GM19035 (cell line): ENCODE measurements around the gene C2orf78.
A peak's percentile ranks its signal among the peaks of the same experiment; 100 is the strongest.
"Not testable (repeated sequence)": the region's sequence is repeated elsewhere in the genome, so short reads cannot be mapped to it uniquely, and the experiment has no call there.

Source experiments
- ATAC-seq: cut with Tn5 transposase; IDR thresholded peaks from one replicate; pipeline ENCODE4 v1.9.1; 2021; ENCODE audit not compliant: unreplicated experiment

C2orf78 gene, protein sequence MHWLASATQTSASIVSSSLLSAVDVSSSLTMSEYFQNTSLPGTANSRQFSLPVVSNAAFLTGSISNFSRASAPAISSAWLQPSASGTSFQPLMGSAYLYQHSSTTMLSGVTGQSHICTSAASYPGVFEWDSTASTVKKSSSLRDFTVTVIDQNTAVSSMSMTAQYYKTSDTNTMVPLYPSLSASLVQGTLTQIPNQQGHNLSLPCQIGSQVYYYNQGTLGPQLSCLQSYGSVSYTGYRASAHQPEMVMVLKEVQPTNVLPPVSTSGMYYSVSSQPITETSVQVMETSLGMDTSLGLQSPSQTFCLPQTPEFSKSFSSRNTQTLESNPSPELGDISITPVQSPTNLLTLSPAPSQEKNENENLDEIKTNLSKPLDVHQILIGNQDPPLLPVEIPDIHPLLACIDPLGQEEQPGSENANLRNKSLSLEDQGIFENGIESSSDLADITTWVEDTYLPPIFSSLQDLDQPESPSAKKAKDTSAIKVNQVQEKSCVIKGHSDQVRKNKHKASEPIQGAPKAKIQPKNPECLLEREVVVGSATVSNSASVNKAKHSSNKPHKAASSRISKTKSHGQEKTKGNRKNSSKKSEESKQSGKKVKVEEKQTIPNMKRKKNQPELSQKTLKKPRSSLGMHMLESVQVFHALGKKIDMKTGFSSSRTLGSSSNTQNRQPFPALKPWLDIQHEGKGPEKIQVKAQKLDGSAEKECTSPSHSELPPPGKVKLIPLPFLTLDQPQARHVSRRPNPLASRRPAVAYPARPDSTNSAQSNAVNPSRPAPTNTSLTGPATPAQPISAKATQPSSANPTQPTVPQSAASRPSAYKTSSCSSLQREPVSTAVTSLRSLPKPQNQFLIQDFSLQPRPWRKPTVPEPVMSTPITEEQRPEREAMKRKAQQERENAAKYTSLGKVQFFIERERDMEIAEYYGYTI

DNA sequence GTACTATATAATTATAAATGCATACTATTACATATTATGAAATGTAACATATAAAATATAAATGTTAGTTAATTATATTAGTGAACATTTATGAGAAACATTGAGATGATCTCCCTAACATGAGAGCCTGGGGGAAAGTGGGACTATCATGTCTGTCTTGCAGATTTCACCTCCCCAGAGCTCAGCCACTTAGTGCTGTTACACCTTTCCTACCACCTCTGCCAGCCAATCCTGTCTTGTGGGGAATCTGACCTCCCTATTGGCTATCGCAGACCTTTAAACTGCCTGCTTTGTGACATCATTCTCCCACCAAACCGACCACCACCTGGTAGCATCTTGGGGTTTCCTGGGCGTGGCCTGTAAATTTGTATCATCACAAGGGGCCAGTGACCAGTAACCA, at the start of gene C2orf78:
C2orf78 (plus strand) TSS at position 301 of the 400 bp plus-strand sequence. CDS start 127 bp downstream, outside the sequence.
- ATAC-seq, result not testable (repeated sequence)

DNA sequence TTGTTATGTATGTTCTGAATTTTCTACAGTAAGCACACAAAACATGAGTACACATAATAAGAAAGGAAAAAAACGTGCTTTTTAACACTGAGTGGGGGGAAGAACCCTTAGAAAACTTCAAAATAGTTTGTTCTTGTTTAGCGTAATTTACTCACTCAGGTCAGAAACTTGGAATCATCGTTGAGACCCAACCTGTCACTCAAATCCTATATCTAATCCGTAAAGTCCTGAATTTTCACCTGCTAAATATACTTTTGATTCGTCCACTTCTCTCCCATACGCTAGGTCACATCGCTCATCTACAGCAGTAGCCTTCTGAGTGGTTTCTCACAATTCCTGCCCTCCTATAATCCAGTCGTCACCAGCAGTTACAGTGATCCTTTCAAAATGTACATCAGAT, 47.6 kb upstream of the C2orf78 start:
- no peak for ATAC-seq

DNA sequence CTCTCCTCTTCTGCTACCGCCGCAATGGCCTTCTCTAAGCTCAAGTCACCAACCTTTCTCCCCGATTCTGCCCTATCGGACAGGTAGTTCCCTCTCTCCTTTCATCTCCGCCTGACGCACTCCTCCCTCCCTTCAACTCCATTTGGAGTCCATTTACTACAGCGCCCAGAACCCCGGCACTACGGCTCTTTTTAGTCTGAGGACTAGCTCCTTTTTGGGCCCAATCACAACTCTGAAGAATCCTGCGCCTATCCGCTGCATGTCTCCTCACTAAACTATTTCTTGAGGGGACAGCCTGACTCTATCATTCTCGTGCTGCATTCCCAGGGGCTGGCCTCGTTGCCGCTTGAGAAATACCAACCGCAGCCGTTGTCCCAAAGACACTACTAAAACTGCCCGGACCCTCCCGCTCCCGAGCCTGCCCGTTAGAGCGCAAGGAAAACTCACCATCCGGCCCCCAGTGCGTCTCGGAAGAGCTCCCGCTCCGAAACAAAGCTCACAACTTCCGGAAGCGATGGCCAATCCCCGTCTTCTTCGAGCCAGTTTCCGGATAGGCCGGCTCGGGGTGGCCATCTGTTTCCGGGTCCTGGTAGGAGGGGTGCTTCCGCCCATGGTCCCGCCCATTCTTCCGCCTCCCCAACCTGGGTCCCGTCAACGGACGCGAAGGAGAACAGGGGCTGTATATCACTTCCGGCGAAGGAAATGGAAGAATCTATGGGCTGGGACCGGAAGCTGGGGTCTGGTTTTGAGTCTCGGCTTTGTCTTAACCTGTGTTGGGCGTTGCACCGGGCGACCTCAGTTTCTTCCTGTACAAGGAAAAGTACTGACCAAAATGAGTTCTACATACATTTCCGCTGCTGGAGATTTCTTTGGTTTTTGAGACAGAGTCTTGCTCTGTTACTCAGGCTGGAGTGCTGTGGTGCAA, 46.9 kb upstream of the C2orf78 start, which contains the start of gene TPRKB:
TPRKB (minus strand) TSS at position 491 of the 925 bp plus-strand sequence. CDS start 2,776 bp downstream, outside the sequence.
- peak; percentile 96 for ATAC-seq

DNA sequence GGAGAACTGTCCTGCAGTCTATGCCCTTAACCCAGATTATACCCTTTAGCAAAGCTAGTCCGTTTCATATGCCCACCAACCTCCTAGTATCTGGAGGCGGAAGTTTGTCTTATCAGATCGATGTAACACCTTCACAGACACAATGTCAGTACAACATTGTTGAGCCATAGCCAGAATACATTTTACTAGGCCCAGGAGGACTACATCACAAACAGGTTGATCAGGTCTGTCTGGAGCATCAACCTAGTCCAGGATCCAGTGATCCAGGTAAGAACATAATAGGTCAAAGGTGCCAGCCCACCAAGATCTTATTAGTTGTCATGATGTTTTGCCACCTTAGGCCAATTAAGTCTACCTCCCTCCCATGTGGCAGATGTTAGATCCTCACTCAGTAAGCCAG, 44.9 kb upstream of the C2orf78 start:
- ATAC-seq, result no peak

DNA sequence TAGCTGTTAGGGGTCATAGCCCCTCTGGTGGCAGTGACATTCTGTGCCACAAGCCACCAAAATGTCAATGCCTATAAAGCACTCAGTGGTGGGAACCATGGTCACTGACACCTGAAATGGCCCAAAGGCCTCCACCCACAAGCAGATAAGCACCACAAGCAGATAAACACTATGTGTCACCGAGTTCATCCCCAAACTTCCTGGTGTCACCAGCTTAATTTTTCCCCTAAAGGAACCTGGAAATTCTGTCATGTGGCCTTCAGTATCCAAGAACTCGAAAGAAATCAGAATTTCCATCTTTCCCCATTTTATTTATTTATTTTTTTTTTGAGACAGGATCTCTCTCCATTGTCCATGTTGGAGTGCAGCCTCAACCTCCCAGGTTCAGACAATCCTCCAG, 43.2 kb upstream of the C2orf78 start:
- ATAC-seq, result no peak

DNA sequence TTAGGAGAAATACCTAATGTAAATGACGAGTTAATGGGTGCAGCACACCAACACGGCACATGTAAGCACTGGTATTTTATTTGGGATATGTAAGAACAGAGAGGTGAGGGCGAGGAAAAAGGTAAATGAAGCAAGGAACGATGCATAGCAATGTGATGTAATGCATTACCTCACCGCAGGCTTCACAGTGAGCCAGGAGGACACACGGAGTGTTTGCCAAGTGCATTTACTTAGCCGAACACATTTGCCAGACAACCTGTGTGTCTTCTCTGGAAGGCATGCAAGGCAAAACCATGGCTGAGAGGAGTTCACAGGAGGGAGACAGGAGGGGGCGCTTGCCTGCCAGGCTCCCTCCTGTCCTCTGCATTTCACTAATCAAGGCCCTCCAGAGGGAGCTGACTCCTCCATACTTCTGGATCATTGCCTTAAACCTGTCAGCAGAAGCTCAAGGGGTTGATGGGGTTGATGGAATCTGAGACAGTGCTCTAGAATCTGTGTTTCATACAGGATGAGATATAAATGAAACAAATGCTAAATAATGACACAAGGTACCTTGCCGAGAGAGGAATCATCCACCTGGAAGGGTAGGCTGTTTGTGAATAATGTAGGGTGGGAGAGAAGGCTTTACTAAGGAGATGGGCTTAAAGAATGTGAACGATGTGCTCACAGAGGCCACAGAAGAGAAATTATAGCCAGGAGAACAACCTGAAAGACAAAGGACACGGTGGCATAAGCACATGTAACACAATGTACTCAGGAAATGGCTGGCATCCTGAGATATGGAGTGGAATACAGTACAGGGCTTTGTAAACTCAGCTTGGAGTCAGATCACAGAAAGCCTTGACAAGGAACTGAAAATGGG, 37.7 kb upstream of the C2orf78 start:
- no peak for ATAC-seq

DNA sequence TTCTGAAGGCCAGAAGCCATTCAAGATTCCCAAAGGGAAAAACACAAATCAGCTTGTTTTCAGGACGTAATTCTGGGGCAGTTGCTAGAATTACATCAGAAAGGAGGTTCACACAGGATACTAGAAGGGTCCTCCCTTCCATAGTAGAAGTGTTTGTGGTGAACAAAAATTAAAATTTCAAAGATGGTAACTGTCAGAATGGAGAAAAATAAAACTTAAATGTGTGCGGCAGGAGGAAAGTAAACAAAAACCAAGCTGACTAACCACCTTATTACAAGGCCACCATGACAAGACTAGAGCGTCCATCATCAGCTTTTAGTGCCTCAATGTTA, 37.1 kb upstream of the C2orf78 start:
- ATAC-seq, result no peak

DNA sequence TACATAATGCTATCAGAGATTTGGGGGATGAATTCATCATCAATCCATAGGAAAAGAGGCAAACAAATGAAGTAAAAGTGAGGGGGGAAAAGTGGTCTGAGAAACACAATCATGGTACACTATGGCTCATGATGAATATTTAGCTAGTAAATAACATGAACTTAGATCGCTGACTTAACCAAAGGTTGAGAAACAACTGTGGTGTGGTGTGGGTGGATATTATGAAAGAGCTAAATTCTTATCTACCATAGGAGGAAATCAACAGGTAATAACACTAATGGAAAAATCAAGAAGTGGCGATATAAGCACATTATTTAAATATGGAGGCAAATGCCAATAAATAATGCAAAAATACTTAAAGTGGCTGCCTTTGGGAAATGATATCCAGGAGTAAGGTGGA, 34.7 kb upstream of the C2orf78 start:
- no peak for ATAC-seq

DNA sequence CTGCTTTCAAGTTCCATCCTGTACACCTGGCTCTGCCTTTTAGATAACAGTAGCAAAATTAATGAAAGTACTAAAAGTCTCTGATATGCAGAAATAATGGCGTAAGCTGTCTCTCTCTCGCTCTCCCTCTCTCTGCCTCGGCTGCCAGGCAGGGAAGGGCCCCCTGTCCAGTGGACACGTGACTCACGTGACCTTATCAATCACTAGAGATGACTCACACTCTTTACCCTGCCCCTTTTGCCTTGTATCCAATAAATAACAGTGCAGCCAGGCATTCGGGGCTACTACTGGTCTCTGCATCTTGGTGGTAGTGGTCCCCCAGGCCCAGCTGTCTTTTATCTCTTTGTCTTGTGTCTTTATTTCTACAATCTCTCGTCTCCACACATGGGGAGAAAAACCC, 29.7 kb upstream of the C2orf78 start:
- ATAC-seq, result not testable (repeated sequence)

DNA sequence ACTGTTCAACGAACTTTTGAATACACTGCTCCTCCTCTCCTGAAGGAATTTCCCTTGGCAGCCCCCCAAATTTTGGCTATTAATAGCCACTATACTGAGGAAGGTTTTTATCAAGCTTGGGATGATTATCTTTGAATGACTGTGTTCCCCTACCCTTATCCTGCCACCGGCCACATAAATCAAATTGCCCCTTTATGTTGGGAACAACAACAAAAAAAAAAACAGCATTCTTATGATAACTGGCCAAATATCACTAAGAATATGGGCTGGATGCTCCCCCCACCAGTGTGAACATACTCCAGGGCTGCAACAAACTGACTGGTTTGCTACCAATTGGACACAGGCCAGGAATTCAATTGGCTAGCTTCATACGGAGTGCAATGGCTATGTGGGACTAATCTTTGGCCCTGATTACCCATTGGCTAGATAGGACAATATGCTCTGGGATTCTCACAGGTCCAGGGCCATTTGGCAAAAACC, 24.7 kb upstream of the C2orf78 start:
- ATAC-seq, result no peak

DNA sequence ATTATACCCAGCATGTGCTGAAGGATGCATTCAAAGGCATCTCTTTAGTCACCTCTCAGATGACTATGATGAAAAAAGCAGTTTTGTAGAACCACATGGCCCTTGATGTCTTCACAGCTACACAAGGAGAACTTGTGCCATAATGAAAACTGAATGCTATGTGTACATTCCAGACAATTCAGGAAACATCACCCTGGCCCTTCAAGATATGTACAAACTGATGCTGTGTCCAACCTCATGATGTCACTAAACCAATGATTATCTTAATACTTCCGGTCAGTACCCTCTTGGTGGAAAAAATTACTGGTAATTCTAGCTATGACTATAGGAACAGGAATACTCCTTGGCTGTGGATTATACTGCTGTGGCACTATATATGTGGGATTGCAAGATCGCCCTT, 24.1 kb upstream of the C2orf78 start:
- ATAC-seq, result no peak

DNA sequence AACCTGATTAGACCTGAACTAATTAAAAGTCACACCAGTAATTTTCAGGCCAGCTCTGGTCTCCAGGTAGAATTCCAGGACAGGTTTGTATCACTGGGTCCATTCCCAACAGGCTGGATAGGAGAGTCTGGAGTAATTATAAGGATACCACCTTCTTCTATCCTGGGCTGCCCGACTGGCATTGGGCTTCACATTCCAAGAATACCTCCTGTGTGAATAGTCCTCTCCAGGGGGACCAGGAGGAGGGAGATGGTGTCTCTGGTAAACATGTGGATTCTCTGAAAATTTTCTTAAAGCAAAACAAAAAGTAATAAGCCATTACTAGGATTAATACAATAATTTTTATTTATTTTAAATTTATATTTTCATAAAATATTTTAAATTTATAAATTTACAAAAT, 21.4 kb upstream of the C2orf78 start:
- no peak for ATAC-seq

DNA sequence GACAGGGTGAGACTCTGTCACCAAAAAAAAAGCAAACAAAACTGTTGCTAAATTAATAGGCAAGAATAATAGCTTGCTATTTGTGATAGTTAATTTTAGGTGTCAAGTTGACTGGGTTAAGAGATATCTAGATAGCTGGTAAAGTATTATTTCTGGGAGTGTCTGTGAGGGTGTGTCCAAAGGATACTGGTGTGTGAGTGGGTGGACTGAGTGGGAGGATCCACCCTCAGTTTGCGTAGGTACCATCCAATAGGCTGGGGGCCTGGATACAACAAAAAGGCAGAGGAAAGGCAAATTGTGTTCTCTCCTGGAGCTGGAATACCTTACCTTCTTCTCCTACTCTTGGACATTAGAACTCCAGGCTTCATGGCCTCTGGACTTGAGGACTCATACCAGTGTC, 19.0 kb upstream of the C2orf78 start:
- no peak for ATAC-seq

DNA sequence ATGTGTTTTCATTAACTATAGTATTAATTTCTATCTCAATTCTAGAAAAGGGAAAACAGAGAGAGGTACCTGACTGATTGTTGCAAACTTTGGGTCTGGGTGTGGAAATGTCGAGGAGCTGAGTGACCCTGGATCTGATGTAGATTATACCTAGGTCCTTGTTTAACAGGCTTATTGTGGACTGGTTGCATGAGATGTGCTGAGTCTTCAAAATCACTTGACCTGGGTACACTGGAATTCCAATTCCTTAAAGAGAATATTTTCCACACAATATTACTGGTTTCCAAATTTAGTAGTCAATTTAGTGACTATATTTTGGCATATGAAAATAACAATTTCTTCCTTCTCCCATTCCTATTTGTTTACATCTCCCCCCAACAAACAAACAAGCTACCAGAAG, 17.6 kb upstream of the C2orf78 start:
- ATAC-seq, result no peak

DNA sequence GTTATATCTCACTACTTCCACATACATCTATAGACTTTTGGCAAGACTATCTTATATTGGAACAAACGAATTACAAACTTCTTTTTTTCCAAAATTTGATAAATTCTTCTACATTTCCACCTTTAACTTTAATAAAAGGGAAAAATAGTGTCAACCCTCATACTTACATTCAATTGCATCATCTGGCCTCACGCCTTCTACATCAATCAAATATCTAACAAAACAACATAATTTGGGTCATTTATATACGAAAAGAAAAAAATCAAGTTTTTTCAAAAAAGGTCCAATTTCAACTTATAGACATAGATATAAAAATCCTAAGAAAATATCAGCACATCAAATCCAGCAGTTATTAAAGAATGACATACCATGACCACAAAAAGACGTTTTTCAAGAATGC, 17.0 kb upstream of the C2orf78 start:
- no peak for ATAC-seq

DNA sequence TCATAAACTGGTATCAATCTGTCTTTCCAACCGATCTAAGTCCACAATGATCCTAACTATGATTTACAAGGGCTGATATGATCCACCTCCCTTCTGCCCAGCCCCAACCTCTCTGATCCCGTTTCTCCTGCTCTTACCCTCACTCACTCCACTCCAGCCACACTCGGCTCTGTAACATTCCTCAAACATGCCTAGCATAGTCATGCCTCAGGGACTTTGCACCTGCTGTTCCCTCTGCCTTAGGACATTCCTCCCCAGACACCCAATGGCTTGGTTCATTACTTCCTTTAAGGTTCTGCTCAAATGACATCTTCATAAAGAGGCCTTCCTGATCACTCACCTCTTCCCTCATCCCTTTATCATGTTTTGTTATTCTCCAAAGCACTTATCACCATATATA, 13.3 kb upstream of the C2orf78 start:
- ATAC-seq, result no peak

DNA sequence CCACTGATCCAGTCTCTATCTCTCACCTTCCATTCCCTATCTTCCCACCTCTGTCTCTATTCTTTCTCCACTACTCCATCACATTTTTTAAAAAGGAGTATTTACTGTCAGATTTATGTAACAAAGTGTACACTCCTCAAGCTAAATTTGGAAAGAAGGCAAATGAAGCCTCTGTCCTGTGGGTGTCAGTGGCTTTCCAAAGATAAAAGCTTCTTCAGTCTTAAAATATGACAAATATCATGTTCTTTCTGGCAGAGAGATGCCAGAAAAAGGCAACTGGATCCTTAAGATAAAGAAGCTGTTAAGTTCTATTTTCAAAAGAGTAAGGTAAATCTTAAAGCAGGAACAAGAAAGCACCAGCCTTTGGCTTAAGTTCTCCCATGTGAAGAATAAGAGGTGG, 11.2 kb upstream of the C2orf78 start:
- ATAC-seq, result no peak

DNA sequence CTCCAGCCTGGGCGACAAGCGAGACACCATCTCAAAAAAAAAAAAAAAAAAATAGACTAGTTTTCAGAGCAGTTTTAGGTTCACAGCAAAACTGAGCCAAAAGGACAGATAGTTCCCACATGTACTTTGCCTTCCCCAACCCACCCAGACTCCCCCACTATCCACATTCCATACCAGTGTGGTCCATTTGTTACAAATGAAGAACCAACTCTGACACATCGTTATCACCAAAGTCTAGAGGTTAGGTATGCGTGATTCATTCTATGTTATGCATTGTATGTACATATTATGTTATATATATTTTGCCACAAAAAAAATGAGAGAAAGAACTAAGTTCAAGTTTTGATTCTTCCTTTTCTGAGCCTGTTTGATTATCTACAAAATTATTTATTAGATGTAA, 7.6 kb upstream of the C2orf78 start:
- no peak for ATAC-seq

DNA sequence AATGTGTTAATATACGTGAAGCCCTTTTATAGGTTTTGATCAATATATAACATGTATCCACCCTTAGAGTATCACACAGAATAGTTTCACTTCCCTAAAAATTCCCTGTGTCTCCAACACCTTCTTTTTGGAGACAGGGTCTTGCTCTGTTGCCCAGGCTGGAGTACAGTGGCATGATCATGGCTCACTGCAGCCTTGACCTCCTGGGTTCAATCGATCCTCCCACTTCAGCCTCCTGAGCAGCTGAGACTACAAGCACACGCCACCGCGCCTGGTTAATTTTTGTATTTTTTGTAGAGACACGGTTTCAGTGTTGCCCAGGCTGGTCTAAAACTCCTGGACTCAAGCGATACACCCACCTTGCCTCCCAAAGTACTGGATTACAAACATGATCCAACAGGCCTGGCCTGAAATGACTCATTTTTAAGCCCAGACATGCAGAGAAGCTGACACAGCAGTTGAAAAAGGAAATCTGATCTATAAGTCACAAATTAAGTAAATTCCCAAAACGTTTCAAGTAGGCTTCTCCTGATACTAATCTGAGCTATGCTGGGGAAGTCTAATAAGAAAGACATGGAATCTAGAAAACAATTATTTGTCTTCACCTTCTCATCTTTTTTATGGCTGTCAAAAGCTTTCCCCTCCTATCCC, 7.0 kb upstream of the C2orf78 start:
- ATAC-seq, result no peak
